ENCODE measurements around the gene TRPM7. TPM values are rescaled to one million over a fixed set of nuclear protein-coding genes. Genes with fewer than 3 reads are reported as not detected.

TRPM7 gene
- total and polyA plus RNA-seq, 9 of the 15 experiments (the other 6 are each of a cell fraction or from before 2014, with no cell fraction given) = 12.3 to 59.2 (median 31.5) TPM

DNA sequence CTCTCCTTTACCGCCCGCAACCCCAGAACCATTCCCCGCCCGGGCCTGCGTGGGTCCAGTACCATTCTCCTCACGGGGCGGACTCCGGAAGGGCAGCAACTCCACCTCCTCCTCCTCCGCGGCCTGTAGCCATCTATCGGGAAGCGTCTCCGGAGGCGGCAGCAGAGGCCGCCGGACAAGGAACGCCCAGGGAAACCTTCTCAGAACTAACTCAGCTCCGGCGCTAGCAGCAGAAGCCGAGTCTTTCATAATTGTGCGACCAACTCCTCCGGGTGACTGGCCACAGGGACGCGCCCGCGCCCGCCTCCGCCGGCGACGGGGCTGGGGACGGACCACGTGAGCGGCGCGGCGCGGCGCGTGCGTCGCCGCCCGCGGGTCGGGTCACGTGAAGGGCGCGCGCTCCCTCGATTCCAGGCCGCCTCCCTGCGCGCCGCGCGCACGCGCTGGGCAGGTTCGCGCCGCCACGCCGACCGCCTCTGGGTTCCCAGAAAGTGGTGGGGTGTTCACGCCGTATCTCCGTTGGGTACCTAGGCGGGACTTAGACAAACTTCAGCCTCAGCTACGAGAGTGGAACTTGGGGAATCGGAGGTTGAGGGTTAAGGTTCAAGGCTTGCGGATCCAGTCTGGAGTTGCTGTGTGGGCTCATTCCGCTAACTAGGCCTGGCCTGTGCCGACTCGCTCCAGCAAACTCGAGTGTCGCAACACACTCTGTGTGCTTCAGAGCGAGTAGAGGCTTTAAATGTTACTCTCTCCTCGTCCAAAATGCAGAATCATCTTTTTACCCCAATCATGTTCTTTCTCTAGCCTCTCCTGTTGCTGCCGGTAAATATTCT lies at the start of gene TRPM7 (continued):
- TF ChIP-seq SIN3B (IDR thresholded peaks at IDR 0.05; ENCODE audit: low read depth) (peak; percentile 75), NFXL1 (CRISPR knock-in tag; IDR thresholded peaks at IDR 0.05) (no peak), SRF (CRISPR knock-in tag; IDR thresholded peaks at IDR 0.05) (no peak), GABPA (tag; conservative IDR thresholded peaks at IDR 0.05; ENCODE audit: low read depth) (peak; percentile 42), KDM5B (IDR thresholded peaks at IDR 0.05; ENCODE audit: insufficient replicate concordance, low read depth, low read length) (peak; percentile 90)
- TF ChIP-seq, protein P1, sequence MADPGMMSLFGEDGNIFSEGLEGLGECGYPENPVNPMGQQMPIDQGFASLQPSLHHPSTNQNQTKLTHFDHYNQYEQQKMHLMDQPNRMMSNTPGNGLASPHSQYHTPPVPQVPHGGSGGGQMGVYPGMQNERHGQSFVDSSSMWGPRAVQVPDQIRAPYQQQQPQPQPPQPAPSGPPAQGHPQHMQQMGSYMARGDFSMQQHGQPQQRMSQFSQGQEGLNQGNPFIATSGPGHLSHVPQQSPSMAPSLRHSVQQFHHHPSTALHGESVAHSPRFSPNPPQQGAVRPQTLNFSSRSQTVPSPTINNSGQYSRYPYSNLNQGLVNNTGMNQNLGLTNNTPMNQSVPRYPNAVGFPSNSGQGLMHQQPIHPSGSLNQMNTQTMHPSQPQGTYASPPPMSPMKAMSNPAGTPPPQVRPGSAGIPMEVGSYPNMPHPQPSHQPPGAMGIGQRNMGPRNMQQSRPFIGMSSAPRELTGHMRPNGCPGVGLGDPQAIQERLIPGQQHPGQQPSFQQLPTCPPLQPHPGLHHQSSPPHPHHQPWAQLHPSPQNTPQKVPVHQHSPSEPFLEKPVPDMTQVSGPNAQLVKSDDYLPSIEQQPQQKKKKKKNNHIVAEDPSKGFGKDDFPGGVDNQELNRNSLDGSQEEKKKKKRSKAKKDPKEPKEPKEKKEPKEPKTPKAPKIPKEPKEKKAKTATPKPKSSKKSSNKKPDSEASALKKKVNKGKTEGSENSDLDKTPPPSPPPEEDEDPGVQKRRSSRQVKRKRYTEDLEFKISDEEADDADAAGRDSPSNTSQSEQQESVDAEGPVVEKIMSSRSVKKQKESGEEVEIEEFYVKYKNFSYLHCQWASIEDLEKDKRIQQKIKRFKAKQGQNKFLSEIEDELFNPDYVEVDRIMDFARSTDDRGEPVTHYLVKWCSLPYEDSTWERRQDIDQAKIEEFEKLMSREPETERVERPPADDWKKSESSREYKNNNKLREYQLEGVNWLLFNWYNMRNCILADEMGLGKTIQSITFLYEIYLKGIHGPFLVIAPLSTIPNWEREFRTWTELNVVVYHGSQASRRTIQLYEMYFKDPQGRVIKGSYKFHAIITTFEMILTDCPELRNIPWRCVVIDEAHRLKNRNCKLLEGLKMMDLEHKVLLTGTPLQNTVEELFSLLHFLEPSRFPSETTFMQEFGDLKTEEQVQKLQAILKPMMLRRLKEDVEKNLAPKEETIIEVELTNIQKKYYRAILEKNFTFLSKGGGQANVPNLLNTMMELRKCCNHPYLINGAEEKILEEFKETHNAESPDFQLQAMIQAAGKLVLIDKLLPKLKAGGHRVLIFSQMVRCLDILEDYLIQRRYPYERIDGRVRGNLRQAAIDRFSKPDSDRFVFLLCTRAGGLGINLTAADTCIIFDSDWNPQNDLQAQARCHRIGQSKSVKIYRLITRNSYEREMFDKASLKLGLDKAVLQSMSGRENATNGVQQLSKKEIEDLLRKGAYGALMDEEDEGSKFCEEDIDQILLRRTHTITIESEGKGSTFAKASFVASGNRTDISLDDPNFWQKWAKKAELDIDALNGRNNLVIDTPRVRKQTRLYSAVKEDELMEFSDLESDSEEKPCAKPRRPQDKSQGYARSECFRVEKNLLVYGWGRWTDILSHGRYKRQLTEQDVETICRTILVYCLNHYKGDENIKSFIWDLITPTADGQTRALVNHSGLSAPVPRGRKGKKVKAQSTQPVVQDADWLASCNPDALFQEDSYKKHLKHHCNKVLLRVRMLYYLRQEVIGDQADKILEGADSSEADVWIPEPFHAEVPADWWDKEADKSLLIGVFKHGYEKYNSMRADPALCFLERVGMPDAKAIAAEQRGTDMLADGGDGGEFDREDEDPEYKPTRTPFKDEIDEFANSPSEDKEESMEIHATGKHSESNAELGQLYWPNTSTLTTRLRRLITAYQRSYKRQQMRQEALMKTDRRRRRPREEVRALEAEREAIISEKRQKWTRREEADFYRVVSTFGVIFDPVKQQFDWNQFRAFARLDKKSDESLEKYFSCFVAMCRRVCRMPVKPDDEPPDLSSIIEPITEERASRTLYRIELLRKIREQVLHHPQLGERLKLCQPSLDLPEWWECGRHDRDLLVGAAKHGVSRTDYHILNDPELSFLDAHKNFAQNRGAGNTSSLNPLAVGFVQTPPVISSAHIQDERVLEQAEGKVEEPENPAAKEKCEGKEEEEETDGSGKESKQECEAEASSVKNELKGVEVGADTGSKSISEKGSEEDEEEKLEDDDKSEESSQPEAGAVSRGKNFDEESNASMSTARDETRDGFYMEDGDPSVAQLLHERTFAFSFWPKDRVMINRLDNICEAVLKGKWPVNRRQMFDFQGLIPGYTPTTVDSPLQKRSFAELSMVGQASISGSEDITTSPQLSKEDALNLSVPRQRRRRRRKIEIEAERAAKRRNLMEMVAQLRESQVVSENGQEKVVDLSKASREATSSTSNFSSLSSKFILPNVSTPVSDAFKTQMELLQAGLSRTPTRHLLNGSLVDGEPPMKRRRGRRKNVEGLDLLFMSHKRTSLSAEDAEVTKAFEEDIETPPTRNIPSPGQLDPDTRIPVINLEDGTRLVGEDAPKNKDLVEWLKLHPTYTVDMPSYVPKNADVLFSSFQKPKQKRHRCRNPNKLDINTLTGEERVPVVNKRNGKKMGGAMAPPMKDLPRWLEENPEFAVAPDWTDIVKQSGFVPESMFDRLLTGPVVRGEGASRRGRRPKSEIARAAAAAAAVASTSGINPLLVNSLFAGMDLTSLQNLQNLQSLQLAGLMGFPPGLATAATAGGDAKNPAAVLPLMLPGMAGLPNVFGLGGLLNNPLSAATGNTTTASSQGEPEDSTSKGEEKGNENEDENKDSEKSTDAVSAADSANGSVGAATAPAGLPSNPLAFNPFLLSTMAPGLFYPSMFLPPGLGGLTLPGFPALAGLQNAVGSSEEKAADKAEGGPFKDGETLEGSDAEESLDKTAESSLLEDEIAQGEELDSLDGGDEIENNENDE (IDR thresholded peaks at IDR 0.05; ENCODE audit: low read depth, low read length) = no peak
